DMS53 (cell line): ENCODE measurements around the gene FAM20A.
"Not testable (repeated sequence)": the region's sequence is repeated elsewhere in the genome, so short reads cannot be mapped to it uniquely, and the experiment has no call there.

Source experiments
- DNase-seq: peaks from one replicate; lab custom pipeline; 2025; lab: John Stamatoyannopoulos, UW

The FAM20A gene

GRCh38 chr17:68519911-68520310 is 81.3 kb downstream of the FAM20A start:
- DNase-seq = no peak

- not testable (repeated sequence) for DNase-seq
Observed at GRCh38 chr17:68519051-68519450, 82.1 kb downstream of the FAM20A start.

- no peak for DNase-seq
Observed at GRCh38 chr17:68518063-68518815, 82.9 kb downstream of the FAM20A start.

- DNase-seq = not testable (repeated sequence)
Observed at GRCh38 chr17:68517605-68518004, 83.6 kb downstream of the FAM20A start.

GRCh38 chr17:68516732-68517131 is 84.4 kb downstream of the FAM20A start:
- peak; percentile 74 for DNase-seq

GRCh38 chr17:68514831-68515635 is 86.1 kb downstream of the FAM20A start:
- peak; percentile 44 for DNase-seq

GRCh38 chr17:68513932-68514331 is 87.2 kb downstream of the FAM20A start:
- no peak for DNase-seq

GRCh38 chr17:68512960-68513474 is 88.2 kb downstream of the FAM20A start:
- DNase-seq = peak; percentile 70

- DNase-seq = peak; percentile 98
Observed at GRCh38 chr17:68512247-68512959, 88.8 kb downstream of the FAM20A start, which contains the start of gene PRKAR1A. Gene PRKAR1A, plus strand, starts transcription at chr17:68512430. Its CDS starts 2,970 bp downstream, at chr17:68515400.

GRCh38 chr17:68511671-68512246 is 89.4 kb downstream of the FAM20A start:
- peak; percentile 95 for DNase-seq

- DNase-seq = no peak
Observed at GRCh38 chr17:68511254-68511670, 89.9 kb downstream of the FAM20A start.

- peak; percentile 97 for DNase-seq
Observed at GRCh38 chr17:68509141-68510057, 91.8 kb downstream of the FAM20A start.

- no peak for DNase-seq
Observed at GRCh38 chr17:68507576-68507975, 93.6 kb downstream of the FAM20A start.

GRCh38 chr17:68505951-68506350 is 95.2 kb downstream of the FAM20A start:
- no peak for DNase-seq

- DNase-seq = no peak
Observed at GRCh38 chr17:68501074-68501473, 100.1 kb downstream of the FAM20A start.

GRCh38 chr17:68499587-68499986 is 101.6 kb downstream of the FAM20A start:
- no peak for DNase-seq

- DNase-seq = no peak
Observed at GRCh38 chr17:68498479-68499326, 102.5 kb downstream of the FAM20A start.

GRCh38 chr17:68497885-68498319 is 103.3 kb downstream of the FAM20A start:
- no peak for DNase-seq

- no peak for DNase-seq
Observed at GRCh38 chr17:68495081-68495480, 106.1 kb downstream of the FAM20A start.
